K562 (cell line): ENCODE measurements around the gene FLAD1. TPM values are rescaled to one million over a fixed set of nuclear protein-coding genes. Genes with fewer than 3 reads are reported as not detected.

Experiments
- MAZ ChIP-seq, 2 experiments: fragments of 450-650 bp in 1 of 2; sonication (generic) in 1 of 2; formaldehyde crosslinking; IDR thresholded peaks in 1 of 2; conservative IDR thresholded peaks in 1 of 2; 2 replicates each; pipeline versions ENCODE4 v1.4.0 to v1.5.0; 2020; ENCODE audit warnings: mild to moderate bottlenecking in 1 of 2, missing genetic modification reagents in 1 of 2
- NR2C2 ChIP-seq, 2 experiments: fragments of 200-800 bp in 1 of 2; sonication (Bioruptor generic) in 1 of 2; sonication (generic) in 1 of 2; formaldehyde crosslinking in 1 of 2; IDR thresholded peaks; 2 replicates each; pipeline versions ENCODE4 v1.6.1 to v1.8.0; 2016 to 2022; ENCODE audit warnings: mild to moderate bottlenecking in 1 of 2, missing compliant biosample characterization in 1 of 2, missing genetic modification characterization in 1 of 2, missing genetic modification reagents in 1 of 2
- polyA plus RNA-seq, 8 experiments: library from polyadenylated mRNA; depleted of rRNA in 4 of 8; stranded (reverse) in 5 of 8; unstranded in 3 of 8; fragments of >200 nt; fragmentation: Nextera tagmentation in 2 of 8; fragmentation: Illumina TruSeq in 1 of 8; extraction: Ambion mirVana in 2 of 8; extraction: Trizol in 1 of 8; gene quantifications; 2 replicates each; pipeline versions ENCODE4 v1.2.1 to v1.2.3, GENCODE V29; 2011 to 2014; ENCODE audit warnings: inconsistent platforms in 1 of 8, missing spikeins in 1 of 8
- total RNA-seq, 7 experiments: library from RNA; depleted of rRNA in 6 of 7; stranded (reverse); fragments of >200 nt in 6 of 7; fragmentation: Illumina TruSeq in 2 of 7; extraction: Trizol in 2 of 7; gene quantifications; 2 replicates each; pipeline versions ENCODE4 v1.2.1 to v1.2.3, GENCODE V29; 2011 to 2021; ENCODE audit warnings: low replicate concordance in 1 of 7
- TF ChIP-seq, protein P1 (sequence below), 2 experiments: fragments of 450-650 bp in 1 of 2; IDR thresholded peaks; 2 replicates each; pipeline ENCODE4 v1.6.1; 2011 to 2017; ENCODE audit warnings: low read depth in 2 of 2, antibody characterized with exemption in 1 of 2, borderline replicate concordance in 1 of 2, low read length in 1 of 2, mild to moderate bottlenecking in 1 of 2, mixed read lengths in 1 of 2; ENCODE audit not compliant: control insufficient read depth in 1 of 2

Gene FLAD1
- total and polyA plus RNA-seq, 9 of the 15 experiments (the other 6 are each of a cell fraction or from before 2014, with no cell fraction given) = 24.9 to 85.8 (median 67.0) TPM

DNA sequence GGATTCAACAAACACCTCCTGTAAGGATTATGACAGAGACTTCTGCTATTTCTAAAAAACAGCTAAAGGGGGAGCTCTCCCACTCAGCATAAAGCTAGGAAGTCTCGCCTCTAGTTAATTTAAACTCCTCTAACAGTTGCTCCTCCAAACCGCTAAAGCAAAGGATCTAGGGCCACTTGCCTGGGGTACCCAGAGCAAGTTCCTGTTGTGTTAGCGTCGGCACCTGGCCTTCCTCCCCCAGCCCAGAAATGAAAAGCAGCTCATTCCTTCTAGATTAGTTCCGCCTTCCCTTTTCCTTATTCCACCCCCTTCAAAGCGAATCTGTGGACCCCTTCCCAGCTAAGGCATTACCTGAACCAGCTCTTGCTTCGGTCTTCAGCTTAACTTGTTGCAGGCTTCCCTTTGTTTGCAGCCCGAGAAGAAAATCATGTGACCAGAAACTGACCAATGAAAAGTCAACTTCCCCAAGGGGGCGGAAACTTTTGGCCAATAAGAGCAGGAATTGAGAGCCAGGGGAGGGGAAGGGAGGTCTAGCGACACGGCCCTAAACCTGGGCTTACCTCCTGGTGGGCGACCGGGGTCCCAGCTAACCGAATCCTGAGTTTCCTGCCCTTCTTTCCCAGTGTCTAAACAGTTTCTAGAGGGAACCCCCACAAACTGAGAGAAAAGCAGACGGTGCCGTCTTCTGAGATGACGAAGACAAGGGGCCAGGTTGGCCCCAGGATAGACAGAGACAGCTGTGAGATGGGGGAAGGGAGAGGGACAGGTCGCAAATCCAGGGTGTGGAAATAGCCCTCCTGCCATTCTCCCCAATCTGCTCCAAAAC, 27.2 kb upstream of the FLAD1 start, which contains the start of gene PBXIP1 (continued):
- peak; percentile 25; the same call in 1 of the 2 replicates for TF ChIP-seq NR2C2 (CRISPR knock-in tag; IDR thresholded peaks at IDR 0.05)
- TF ChIP-seq NR2C2 (tag; IDR thresholded peaks at IDR 0.05) = no peak
- TF ChIP-seq MAZ (CRISPR knock-in tag; conservative IDR thresholded peaks at IDR 0.05 in 1 of 2, IDR thresholded peaks at IDR 0.05 in 1 of 2) = peak in 1 of 2 experiments; percentile 14; a peak in 2 of 4 replicates
- TF ChIP-seq, protein P1, sequence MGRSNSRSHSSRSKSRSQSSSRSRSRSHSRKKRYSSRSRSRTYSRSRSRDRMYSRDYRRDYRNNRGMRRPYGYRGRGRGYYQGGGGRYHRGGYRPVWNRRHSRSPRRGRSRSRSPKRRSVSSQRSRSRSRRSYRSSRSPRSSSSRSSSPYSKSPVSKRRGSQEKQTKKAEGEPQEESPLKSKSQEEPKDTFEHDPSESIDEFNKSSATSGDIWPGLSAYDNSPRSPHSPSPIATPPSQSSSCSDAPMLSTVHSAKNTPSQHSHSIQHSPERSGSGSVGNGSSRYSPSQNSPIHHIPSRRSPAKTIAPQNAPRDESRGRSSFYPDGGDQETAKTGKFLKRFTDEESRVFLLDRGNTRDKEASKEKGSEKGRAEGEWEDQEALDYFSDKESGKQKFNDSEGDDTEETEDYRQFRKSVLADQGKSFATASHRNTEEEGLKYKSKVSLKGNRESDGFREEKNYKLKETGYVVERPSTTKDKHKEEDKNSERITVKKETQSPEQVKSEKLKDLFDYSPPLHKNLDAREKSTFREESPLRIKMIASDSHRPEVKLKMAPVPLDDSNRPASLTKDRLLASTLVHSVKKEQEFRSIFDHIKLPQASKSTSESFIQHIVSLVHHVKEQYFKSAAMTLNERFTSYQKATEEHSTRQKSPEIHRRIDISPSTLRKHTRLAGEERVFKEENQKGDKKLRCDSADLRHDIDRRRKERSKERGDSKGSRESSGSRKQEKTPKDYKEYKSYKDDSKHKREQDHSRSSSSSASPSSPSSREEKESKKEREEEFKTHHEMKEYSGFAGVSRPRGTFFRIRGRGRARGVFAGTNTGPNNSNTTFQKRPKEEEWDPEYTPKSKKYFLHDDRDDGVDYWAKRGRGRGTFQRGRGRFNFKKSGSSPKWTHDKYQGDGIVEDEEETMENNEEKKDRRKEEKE (IDR thresholded peaks at IDR 0.05; ENCODE audit: borderline replicate concordance in 1 of 2, control insufficient read depth in 1 of 2, low read depth in 2 of 2, low read length in 1 of 2) = no peak
